Upper lobe of left lung (tissue), 6 donors: Measurements from ENCODE around the gene APH1A. TPM values are rescaled to one million over a fixed set of nuclear protein-coding genes. Genes with fewer than 3 reads are reported as not detected.
"Not testable (repeated sequence)": the region's sequence is repeated elsewhere in the genome, so short reads cannot be mapped to it uniquely, and the experiment has no call there.

Experiments used
- ATAC-seq, 2 donors: fragments of 200-7000 bp; cut with Tn5 transposase; one replicate each; pipeline ENCODE4 v1.9.1; 2022; ENCODE audit warnings: mild to moderate bottlenecking in 2 of 2, moderate library complexity in 2 of 2; ENCODE audit not compliant: low FRiP score in 2 of 2
- DNase-seq, 2 donors: peaks; one replicate each; pipeline ENCODE4 v3.0.0-alpha.2; 2019 to 2020
- H3K27ac ChIP-seq, 4 donors: fragments of 200-600 bp; sonication (generic); one replicate each; pipeline ENCODE4 v1.5.1; 2016 to 2019
- H3K27me3 ChIP-seq, 4 donors: fragments of 200-600 bp; sonication (generic); one replicate each; pipeline ENCODE4 v1.5.1; 2017 to 2019
- H3K36me3 ChIP-seq, 4 donors: fragments of 200-600 bp; sonication (generic); one replicate each; pipeline ENCODE4 v1.5.1; 2016 to 2019
- H3K4me1 ChIP-seq, 4 donors: fragments of 200-600 bp; sonication (generic); one replicate each; pipeline ENCODE4 v1.5.1; 2018 to 2019
- H3K4me3 ChIP-seq, 4 donors: fragments of 200-600 bp; sonication (generic); one replicate each; pipeline ENCODE4 v1.5.1; 2017 to 2019; ENCODE audit warnings: mild to moderate bottlenecking in 2 of 4, moderate library complexity in 1 of 4
- H3K9me3 ChIP-seq, 4 donors: fragments of 200-600 bp; sonication (generic); one replicate each; pipeline ENCODE4 v1.5.1; 2018 to 2019
- CTCF ChIP-seq, 6 experiments: fragments of 450-650 bp in 4 of 6; fragments of 200-600 bp in 2 of 6; sonication (generic) in 2 of 6; IDR thresholded peaks; one replicate each; pipeline ENCODE4 v1.5.1; 2016 to 2019; ENCODE audit warnings: antibody characterized with exemption in 6 of 6
- EP300 ChIP-seq, 4 donors: sonication (generic); formaldehyde crosslinking; IDR thresholded peaks; one replicate each; pipeline ENCODE4 v1.5.1; 2017; ENCODE audit warnings: antibody characterized with exemption in 4 of 4, control low read depth in 2 of 4
- POLR2A ChIP-seq, 4 donors: fragments of 450-650 bp; IDR thresholded peaks; one replicate each; pipeline ENCODE4 v1.5.1; 2016 to 2017; ENCODE audit warnings: antibody characterized with exemption in 4 of 4, mild to moderate bottlenecking in 2 of 4
- POLR2AphosphoS5 ChIP-seq, 2 donors: sonication (generic); formaldehyde crosslinking; IDR thresholded peaks; one replicate each; pipeline ENCODE4 v1.5.1; 2017; ENCODE audit warnings: antibody characterized with exemption in 2 of 2
- WGBS, 2 donors: methylation state at CpG; one replicate each; pipeline ENCODE4 v1.1.5; 2017 to 2018; 5-methylcytosine and 5-hydroxymethylcytosine counted together
- total RNA-seq, 6 donors: library from RNA; depleted of rRNA in 4 of 6; stranded (reverse); fragments of >200 nt in 4 of 6; gene quantifications; one replicate each; pipeline versions ENCODE4 v1.1.0 to v1.2.1, GENCODE V29; 2016 to 2021
- donor health status: DM: no; HTN: no; CAD: no; lungs with moderate emphysema.
- donor health status: DM: no; HTN: yes; CAD: no; lungs with severe emphysema.

APH1A gene
- total RNA-seq, 6 donors from 2014 or later: 71.2 to 169 (median 101) TPM

GRCh38 chr1:150256198-150256553, 12.6 kb downstream of the APH1A start:
- peak overlapping the region in 2 of 4 donors; percentile 40 to 44 for H3K4me3 ChIP-seq
- H3K36me3 ChIP-seq: no peaks in the 10 kb centered on the region
- H3K27ac ChIP-seq: peak overlapping the region in 3 of 4 donors; percentile 46 to 62 (median 48)
- H3K4me1 ChIP-seq: peaks cover 9 to 23% (median 13%) of the 10 kb centered on the region in 4 donors
- no peaks in the 10 kb centered on the region for H3K9me3 ChIP-seq
- 0 to 7% methylated on average over 1 of the region's 1 CpG for WGBS, 2 donors
- H3K27me3 ChIP-seq: peaks cover 0 to 4% (median 0%) of the 10 kb centered on the region in 4 donors
- no peak for DNase-seq
- no peak for ATAC-seq
- no peak for TF ChIP-seq POLR2A (IDR thresholded peaks at IDR 0.05)
- no peak for TF ChIP-seq CTCF (IDR thresholded peaks at IDR 0.05)
- TF ChIP-seq POLR2AphosphoS5 (IDR thresholded peaks at IDR 0.05): no peak
- no peak for TF ChIP-seq EP300 (IDR thresholded peaks at IDR 0.05)

GRCh38 chr1:150249936-150250335, 18.9 kb downstream of the APH1A start:
- H3K36me3 ChIP-seq: no peaks in the 10 kb centered on the region
- no peaks in the 10 kb centered on the region for H3K9me3 ChIP-seq
- ATAC-seq: no peak
- TF ChIP-seq CTCF (IDR thresholded peaks at IDR 0.05): no peak
- no peak for TF ChIP-seq POLR2AphosphoS5 (IDR thresholded peaks at IDR 0.05)
- no peak for TF ChIP-seq EP300 (IDR thresholded peaks at IDR 0.05)
- no peak for TF ChIP-seq POLR2A (IDR thresholded peaks at IDR 0.05)
- no peaks in the 10 kb centered on the region for H3K4me1 ChIP-seq
- H3K4me3 ChIP-seq: no peak overlapping the region
- no peaks in the 10 kb centered on the region for H3K27me3 ChIP-seq
- WGBS, 2 donors: 70 to 71% methylated on average over 2 of the region's 2 CpGs
- no peak for DNase-seq
- H3K27ac ChIP-seq: no peak overlapping the region

DNA sequence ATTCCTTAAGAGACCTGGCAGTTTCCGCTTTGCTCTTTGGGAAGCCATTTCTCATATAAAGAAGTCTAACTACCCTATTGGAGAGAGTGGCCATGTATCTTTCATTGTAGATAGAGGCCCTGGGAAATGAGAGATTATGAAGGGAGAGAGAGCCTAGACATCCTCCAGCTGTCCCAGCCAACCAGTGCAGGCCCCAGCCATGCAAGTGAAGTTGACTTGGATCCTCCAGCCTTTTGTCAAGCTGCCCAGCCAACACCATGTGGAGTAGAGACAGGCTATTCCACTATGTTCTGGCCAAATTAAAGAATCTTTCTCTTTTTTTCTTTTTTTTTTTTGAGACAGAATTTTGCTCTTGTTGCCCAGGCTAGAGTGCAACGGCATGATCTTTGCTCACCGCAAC, 25.8 kb downstream of the APH1A start:
- DNase-seq: no peak
- no peak for ATAC-seq
- no peak for TF ChIP-seq POLR2A (IDR thresholded peaks at IDR 0.05)
- no peak for TF ChIP-seq POLR2AphosphoS5 (IDR thresholded peaks at IDR 0.05)
- TF ChIP-seq CTCF (IDR thresholded peaks at IDR 0.05): no peak
- no peak for TF ChIP-seq EP300 (IDR thresholded peaks at IDR 0.05)
- Histone ChIP-seq H3K9me3 (no peaks in the 10 kb centered on the region), H3K4me3 (no peak overlapping the region), H3K27me3 (no peaks in the 10 kb centered on the region), H3K4me1 (no peaks in the 10 kb centered on the region), H3K27ac (no peak overlapping the region), H3K36me3 (no peaks in the 10 kb centered on the region)
- WGBS, 2 donors: 86 to 100% methylated on average over 3 of the region's 3 CpGs

DNA sequence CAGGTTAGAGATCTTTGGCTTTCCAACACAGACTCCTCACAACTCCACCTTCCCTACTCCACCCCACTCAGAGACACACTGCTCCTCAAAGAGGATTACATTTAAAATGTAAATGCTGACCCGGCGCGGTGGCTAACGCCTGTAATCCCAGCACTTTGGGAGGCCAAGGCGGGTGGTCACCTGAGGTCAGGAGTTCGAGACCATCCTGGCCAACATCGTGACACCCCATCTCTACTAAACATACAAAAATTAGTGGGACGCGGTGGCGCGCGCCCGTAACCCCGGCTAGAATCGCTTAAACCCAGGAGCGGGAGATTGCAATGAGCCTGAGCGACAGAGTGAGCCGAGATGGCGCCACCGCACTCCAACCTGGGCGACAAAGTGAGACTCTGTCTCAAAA, 31.1 kb downstream of the APH1A start:
- 89 to 93% methylated on average over 21 of the region's 21 CpGs for WGBS, 2 donors
- peaks cover 9 to 19% (median 17%) of the 10 kb centered on the region in 4 donors for H3K4me1 ChIP-seq
- DNase-seq (peak in 1 of 2 donors; percentile 71), ATAC-seq (no peak)
- H3K27me3 ChIP-seq: no peaks in the 10 kb centered on the region
- no peaks in the 10 kb centered on the region for H3K9me3 ChIP-seq
- no peak overlapping the region for H3K4me3 ChIP-seq
- no peak overlapping the region for H3K27ac ChIP-seq
- TF ChIP-seq CTCF (IDR thresholded peaks at IDR 0.05) (no peak), POLR2AphosphoS5 (IDR thresholded peaks at IDR 0.05) (no peak), POLR2A (IDR thresholded peaks at IDR 0.05) (no peak), EP300 (IDR thresholded peaks at IDR 0.05) (no peak)
- no peaks in the 10 kb centered on the region for H3K36me3 ChIP-seq

DNA sequence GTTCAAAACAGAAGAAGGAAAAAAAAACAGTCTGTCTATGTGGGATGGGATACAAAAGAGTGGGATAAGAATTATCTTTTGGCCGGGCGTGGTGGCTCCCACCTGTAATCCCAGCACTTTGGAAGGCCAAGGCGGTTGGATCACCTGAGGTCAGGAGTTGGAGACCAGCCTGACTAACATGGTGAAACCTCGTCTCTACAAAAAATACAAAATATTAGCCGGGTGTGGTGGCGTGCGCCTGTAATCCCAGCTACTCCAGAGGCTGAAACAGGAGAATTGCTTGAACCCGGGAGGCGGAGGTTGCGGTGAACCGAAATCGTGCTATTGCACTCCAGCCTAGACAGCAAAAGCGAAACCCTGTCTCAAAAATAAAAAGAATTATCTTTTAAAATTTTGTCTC, 31.6 kb downstream of the APH1A start:
- peaks cover 9 to 20% (median 17%) of the 10 kb centered on the region in 4 donors for H3K4me1 ChIP-seq
- ATAC-seq, H3K36me3 ChIP-seq, H3K4me3 ChIP-seq, H3K27ac ChIP-seq, DNase-seq, H3K9me3 ChIP-seq, H3K27me3 ChIP-seq: not testable (repeated sequence)
- WGBS, 2 donors: 88 to 91% methylated on average over 13 of the region's 13 CpGs
